NB4 (cell line): ENCODE data around the gene WDR20.

Experiments
- DNase-seq: peaks from one replicate; pipeline ENCODE4 v3.0.0; 2010; ENCODE audit warnings: low read depth
- H3K4me3 ChIP-seq: one replicate; pipeline ENCODE4 v1.5.1; 2011; ENCODE audit warnings: mild to moderate bottlenecking, low read depth, low read length, moderate library complexity
- CTCF ChIP-seq: IDR thresholded peaks from one replicate; pipeline ENCODE4 v1.5.1; 2012; ENCODE audit warnings: low read depth, low read length
- MAX ChIP-seq: IDR thresholded peaks from 2 replicates; pipeline ENCODE4 v1.6.1; 2011; ENCODE audit warnings: low read depth, low read length
- MYC ChIP-seq: IDR thresholded peaks from 2 replicates; pipeline ENCODE4 v1.6.1; 2011; ENCODE audit warnings: low read depth, low read length
- POLR2A ChIP-seq: IDR thresholded peaks from 2 replicates; pipeline ENCODE4 v1.6.1; 2011; ENCODE audit warnings: mild to moderate bottlenecking; ENCODE audit not compliant: insufficient read length; ENCODE audit errors: extremely low read depth

The WDR20 gene

GRCh38 chr14:102258136-102258535 is 118.4 kb downstream of the WDR20 start:
- no peak for DNase-seq
- no peak for TF ChIP-seq CTCF
- no peak for TF ChIP-seq POLR2A
- no peak for TF ChIP-seq MAX
- TF ChIP-seq MYC: no peak
- H3K4me3 ChIP-seq: no peak overlapping the region
